Fibroblast of lung (primary cell): ENCODE results near the gene CAPN2.

Source experiments
- CTCF ChIP-seq, 2 donors: IDR thresholded peaks in 1 of 2; conservative IDR thresholded peaks in 1 of 2; 1 replicate in 1 of 2; 2 replicates in 1 of 2; pipeline ENCODE4 v1.5.1; 2011 to 2012; ENCODE audit warnings: low read length in 2 of 2, control low read depth in 1 of 2, inconsistent platforms in 1 of 2, low read depth in 1 of 2, mild to moderate bottlenecking in 1 of 2
- EZH2 ChIP-seq: IDR thresholded peaks from 2 replicates; pipeline ENCODE4 v1.5.1; 2012; ENCODE audit warnings: low read length, control low read depth, mild to moderate bottlenecking; ENCODE audit errors: missing control alignments

GRCh38 chr1:223718850-223719249 is 6.5 kb downstream of the CAPN2 start:
- no peak for TF ChIP-seq CTCF (conservative IDR thresholded peaks at IDR 0.05 in 1 of 2, IDR thresholded peaks at IDR 0.05 in 1 of 2; ENCODE audit: low read depth in 1 of 2, low read length in 2 of 2)
- TF ChIP-seq EZH2 = no peak
